OCI-M1 (cell line): Measurements from ENCODE around the gene RNF25.

ENCODE experiments used
- DNase-seq: peaks from one replicate; lab custom pipeline; 2025; lab: John Stamatoyannopoulos, UW

Gene RNF25

DNA sequence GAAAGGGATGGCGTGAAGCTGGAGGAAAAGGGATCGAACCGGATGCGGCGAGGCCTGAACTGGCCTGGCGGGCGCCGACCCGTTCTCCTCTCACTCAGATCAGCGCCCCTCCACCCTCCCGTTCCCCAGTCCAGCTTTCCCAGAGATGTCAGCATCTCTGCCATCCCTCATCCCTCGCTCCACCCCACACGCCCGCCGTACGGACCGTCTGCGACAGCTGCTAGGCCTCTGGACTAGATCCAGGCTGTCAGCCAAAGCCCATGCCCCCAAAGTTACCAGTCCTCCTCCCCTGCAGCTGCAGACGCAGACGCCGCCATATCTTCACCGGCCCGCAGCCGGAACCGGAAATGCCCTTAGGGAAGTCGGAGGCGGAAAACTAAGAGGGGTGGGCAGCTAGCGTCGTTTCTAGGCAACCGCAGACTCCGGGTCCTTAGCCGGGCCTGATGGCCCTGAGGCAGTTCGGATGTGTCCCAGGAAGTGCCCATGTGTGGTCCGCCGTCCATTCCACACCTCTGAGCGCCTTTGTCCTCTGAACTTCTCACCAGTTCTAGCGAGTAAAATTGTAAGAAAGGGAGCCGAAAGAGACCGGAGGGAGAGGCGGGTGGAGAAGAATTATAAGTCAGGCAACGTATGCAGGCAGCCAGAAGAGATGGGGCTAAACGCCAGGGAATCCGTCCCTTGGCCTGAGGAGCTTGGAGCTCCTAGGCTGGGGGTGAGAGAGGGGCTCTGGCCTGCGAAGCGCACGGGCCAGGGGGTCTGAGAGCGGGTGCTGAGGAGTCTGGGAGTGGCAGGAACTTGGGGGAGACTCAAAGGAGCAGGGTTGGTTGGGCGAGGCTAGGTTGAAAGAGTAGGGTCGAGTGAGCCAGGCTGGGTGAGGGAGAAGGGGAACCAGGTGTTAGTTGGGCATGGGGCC lies at the start of gene RNF25, which contains the start of gene STK36:
Gene RNF25 (minus strand): TSS at position 349 of the 913 bp plus-strand sequence. CDS start 32 bp downstream, at position 317.
Gene STK36 (plus strand): TSS at position 433 of the 913 bp plus-strand sequence. CDS start 744 bp downstream, outside the sequence.
- DNase-seq, result peak; percentile 90

DNA sequence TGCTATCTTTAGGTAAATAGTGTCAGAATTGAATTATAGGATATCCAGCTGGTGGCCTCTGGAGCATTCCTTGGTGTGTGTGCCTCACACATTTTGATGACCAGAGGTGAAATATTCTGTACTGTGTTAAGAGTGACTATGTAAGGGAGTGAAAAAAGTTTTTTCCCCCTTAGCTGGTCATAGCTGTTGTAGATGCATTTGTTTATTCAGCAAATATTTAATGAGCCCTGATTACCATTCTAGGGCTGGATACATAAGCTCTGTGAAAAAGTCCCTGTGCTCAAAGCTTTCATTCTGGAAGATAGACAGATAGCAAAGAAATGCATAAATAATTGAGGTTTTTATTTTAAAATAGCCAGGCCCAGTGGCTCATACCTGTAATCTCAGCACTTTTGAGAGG lies 49.7 kb upstream of the RNF25 start:
- DNase-seq, result no peak

DNA sequence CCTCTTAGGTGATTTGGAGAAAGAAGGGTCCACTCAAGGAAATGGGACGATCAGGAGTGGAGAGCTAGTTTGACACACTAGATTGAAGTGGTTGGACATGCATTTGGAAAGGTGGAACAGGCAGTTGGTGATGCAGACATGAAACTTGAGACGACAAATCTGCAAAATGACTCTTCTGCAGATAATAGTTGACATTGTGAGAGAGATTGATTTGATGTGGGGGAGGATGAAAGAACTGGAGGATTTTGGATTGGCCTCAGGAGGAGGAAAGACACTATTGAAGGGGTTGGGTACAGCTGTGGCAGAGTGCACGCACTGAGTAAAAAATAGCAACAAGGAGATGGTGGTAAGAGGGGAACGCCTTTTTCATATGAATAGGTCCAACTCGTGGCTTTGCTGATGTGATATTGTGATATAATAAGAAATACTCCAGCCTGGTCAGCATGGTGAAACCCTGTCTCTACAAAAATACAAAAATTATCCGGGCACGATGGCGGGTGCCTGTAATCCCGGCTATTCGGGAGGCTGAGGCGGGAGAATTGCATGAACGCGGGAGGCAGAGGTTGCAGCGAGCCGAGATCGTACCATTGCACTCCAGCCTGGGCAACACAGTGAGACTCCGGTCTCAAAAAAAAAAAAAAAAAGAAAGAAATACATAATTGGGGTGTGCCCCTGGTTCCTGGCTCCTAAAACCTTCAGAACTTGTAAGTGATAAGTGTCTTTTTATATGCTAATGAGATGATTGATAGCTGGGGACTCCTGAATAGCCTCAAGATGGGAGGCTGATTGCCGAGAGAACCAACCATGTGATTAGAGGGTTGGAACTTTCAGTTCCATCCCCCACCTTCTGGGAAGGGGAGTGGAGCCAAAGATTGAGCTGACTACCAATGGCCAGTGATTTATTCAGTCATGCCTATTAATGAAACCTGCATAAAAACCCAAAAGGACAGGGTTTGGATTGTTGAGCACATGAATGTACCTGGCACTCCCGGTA lies 48.5 kb upstream of the RNF25 start:
- DNase-seq, result no peak

DNA sequence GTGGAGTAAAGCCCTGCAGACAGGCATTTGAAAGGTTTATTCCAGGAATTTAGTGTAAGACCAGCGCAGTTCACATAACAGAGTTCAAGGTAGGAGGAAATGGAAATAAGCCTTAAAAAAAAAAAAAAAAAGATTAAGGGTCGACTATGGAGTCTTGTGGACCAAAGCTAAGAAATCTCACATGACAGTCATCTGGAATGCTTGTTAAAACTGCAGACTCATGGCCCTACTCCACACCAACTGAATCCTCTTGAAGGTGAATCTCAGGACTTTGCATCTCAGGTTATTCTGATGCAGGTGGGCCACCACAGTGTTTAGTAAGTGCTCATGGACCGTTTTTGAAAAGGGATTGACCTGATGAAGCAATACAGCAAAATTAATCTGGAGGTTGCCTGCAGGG lies 47.7 kb upstream of the RNF25 start:
- DNase-seq, result no peak

DNA sequence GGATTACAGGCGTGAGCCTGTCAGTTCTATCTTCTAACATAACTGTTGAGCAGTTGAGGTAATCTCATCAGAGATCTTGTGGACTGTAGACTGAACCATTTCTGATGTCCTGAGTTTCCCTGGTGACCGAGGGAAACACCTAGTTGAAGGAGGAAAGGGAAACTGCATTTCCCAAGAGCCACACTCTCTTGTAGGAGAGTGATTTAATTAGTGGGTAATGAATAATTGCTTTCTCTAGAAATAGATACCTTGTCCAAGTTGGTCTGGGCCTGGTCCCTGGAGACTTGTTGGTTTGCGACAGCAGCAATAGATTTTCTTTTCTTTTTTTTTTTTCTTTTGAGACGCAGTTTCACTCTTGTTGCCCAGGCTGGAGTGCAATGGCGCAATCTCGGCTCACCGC lies 46.3 kb upstream of the RNF25 start:
- DNase-seq, result no peak

GRCh38 chr2:218717262-218717661 lies 45.5 kb upstream of the RNF25 start:
- peak; percentile 5 for DNase-seq

- no peak for DNase-seq
These were observed 44.3 kb upstream of the RNF25 start for GRCh38 chr2:218716070-218716469.

DNA sequence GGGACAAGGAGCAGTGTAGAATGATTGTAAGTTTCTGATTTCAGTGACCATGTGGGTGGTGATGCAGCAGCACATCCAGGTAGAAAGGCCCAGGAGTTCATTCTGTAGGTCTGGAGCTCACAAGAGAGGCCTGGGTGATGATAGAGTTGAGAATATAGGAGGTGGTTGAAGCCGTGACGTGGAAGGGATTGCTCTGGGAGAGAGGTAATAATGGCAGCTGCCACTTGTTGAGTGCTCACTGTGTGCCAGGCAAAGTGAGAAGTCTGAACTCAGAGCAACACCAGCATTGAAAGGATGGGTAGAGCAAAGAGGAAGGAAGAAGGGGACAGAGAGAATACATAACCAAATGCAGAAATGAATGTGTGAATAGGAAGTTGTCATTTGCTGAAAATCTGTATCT lies 42.1 kb upstream of the RNF25 start:
- no peak for DNase-seq

DNA sequence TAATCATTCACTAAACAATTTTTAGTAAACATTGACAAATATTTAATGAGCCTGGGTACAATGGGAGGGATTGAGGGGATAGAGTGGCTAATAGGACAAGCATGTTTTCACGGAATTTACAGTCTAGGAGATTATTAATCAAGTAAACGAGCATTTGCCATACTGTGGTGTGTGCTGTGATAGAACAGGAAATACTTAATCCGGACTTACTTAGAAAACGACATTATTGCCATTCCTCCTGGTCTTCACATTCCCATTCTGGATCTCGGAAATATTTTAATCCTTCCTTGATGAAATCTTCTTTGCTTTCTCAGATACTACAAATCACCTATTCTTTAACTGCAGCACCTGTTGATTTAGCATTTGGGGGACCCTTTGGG lies 39.7 kb upstream of the RNF25 start:
- peak; percentile 33 for DNase-seq

DNA sequence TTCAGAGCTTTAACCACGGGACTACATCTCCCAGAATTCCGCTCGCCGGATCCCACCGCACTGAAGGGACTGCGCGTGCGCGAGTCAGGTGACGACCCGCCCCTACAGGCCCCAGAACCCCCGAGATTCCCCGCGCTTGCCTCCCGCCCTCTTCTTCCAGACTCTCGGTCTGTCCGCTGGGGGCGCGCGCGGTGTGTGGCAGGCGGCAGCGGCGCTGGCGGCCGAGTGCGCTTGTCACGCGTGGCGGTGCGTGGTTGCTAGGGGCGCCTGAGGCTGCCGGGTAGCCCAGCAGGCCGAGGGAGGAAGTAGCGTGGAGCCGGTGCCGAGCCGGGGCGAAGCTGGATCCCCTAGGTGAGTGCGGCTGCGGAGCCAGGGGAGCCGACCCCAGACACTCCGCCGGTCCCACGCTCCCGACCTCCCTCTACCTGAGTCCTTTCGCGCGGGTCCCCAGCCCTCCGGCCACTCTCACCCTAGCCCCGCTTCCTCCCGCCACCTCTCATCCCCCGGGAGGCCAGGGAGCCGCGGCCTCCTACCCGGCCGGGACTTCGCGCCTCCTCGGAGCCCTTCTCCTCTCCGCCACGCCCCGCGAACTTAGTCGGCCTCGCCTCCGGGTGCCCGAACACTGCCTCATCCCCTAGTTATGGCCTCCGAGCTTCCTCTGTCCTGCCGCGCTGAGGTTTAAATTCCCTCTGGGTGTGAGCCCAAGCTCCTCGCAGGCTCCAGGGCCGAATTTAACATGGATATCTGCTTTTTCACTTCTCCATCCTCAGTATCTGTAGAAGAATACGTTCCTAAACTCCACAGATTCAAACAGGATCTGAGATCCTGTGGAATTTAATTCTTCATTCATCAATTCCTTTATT lies 39.1 kb upstream of the RNF25 start, which contains the start of gene TTLL4:
Gene TTLL4 (plus strand): TSS at position 149 of the 863 bp plus-strand sequence. CDS start 26,842 bp downstream, outside the sequence.
- peak; percentile 98 for DNase-seq

DNA sequence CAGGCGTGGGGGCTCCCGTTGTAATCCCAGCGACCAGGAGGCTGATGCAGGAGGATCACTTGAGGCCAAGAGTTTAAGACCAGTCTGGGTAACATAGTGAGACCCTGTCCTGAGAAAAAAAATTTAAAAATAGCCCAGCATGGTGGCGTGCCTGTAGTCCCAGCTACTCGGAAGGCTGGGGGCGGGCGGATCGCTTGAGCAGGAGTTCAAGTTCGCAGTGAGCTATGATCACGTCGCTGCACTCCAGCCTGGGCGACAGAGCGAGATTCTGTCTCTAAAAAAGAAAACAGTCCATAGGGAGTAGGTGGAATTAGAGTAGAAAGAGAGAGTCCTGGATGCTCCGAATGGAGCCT lies 38.5 kb upstream of the RNF25 start:
- no peak for DNase-seq

- peak; percentile 6 for DNase-seq
These were observed 38.1 kb upstream of the RNF25 start for GRCh38 chr2:218709908-218710307.

- DNase-seq, result no peak
These were observed 36.3 kb upstream of the RNF25 start for GRCh38 chr2:218708086-218708485.

- no peak for DNase-seq
These were observed 31.5 kb upstream of the RNF25 start for GRCh38 chr2:218703341-218703740.

GRCh38 chr2:218701806-218702205 lies 30.0 kb upstream of the RNF25 start:
- no peak for DNase-seq

DNA sequence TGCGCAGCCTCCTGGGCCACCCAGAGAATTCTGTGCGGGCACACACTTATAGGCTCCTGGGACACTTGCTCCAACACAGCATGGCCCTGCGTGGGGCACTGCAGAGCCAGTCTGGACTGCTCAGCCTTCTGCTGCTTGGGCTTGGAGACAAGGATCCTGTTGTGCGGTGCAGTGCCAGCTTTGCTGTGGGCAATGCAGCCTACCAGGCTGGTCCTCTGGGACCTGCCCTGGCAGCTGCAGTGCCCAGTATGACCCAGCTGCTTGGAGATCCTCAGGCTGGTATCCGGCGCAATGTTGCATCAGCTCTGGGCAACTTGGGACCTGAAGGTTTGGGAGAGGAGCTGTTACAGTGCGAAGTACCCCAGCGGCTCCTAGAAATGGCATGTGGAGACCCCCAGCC lies 27.1 kb upstream of the RNF25 start:
- no peak for DNase-seq

DNA sequence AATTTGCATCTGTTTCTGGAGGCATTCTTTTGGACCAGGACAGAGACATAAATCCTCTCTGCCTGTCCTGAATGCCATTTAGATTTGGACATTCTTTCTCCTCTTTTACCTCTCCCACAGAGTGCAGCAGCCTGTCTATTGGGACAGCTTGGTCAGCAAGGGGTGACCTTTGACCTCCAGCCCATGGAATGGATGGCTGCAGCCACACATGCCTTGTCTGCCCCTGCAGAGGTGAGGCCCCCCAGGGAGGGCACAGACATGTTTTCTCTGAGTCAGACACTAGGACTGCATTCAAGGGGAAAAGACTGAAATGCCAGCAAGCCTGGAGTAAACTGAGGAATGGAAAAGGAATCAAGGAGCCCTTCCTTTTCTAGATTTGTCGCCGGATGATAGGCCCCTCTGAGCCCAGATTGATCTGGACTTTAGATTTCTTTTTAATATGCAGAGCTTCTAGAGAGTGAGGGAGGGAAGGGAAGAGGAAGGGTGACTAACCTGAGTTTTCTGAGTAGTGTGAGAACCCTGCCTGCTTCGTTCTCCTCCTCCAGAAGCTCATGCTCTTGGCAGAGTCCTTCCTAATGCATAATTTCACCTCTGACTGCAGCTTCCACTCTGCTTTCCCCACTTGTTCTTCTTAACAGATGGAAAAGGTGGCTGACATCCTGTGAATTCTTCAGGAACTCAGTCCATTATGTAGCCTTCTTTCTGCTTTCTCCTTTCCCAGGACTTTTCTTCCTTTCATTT lies 22.8 kb upstream of the RNF25 start:
- no peak for DNase-seq

GRCh38 chr2:218691234-218691633 lies 19.4 kb upstream of the RNF25 start:
- no peak for DNase-seq

- DNase-seq, result peak; percentile 87
These were observed 15.7 kb upstream of the RNF25 start for GRCh38 chr2:218687400-218688060.

DNA sequence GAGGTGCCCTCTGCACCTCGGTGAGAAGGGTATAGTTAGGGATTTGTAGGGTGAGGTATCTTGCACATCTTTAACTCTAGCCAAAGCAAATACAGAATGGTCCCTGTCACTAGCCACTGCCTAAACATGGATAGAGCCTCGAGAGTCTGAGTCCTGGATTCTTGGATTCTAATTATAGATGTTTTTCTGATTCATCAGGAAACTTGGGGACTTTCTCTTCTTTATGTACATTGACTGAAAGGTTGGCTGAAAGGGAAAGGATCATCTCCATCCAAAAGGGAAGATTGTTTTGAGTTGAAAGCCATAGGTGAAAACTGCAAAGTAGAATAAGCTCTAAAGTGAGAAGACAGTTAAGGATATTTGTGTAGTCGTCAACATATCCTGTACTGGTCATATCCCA lies 8.3 kb upstream of the RNF25 start:
- no peak for DNase-seq
